Measurements from ENCODE around the gene LAMA1.
A peak's percentile ranks its signal among the peaks of the same experiment; 100 is the strongest.

Gene LAMA1

GRCh38 chr18:7038330-7038851, 79.2 kb downstream of the LAMA1 start:
- peak; percentile 81 for TF ChIP-seq CTCF (conservative IDR thresholded peaks at IDR 0.05; ENCODE audit: low read depth)
- DNase-seq (ENCODE audit: low spot score), result peak; percentile 85
- POLR2A ChIA-PET (ENCODE audit: low non-redundant PET), result no interaction called here
- CTCF ChIA-PET, result interaction anchor here (0.6 to 2.4 kb wide), 11 partner anchors 9 to 1355 kb away, joined by 3 to 12 read pairs (median 4); no protein-coding TSS in a partner anchor
- peak overlapping the region; percentile 89 for H3K27ac ChIP-seq

GRCh38 chr18:7037470-7037869, 80.1 kb downstream of the LAMA1 start:
- ChIA-PET POLR2A (ENCODE audit: low non-redundant PET) (no interaction called here), CTCF (interaction anchor here (1.2 to 2.4 kb wide), 4 partner anchors 8 to 140 kb away, joined by 3 to 12 read pairs (median 6); no protein-coding TSS in a partner anchor)
- H3K27ac ChIP-seq, result peak overlapping the region; percentile 89
- no peak for DNase-seq (ENCODE audit: low spot score)
- no peak for TF ChIP-seq CTCF (conservative IDR thresholded peaks at IDR 0.05; ENCODE audit: low read depth)

GRCh38 chr18:7035807-7036206, 81.8 kb downstream of the LAMA1 start:
- DNase-seq (ENCODE audit: low spot score), result no peak
- no peak overlapping the region for H3K27ac ChIP-seq
- ChIA-PET POLR2A (ENCODE audit: low non-redundant PET) (no interaction called here), CTCF (no interaction called here)
- TF ChIP-seq CTCF (conservative IDR thresholded peaks at IDR 0.05; ENCODE audit: low read depth), result no peak

GRCh38 chr18:7034924-7035323, 82.7 kb downstream of the LAMA1 start:
- POLR2A ChIA-PET (ENCODE audit: low non-redundant PET), result no interaction called here
- H3K27ac ChIP-seq, result no peak overlapping the region
- TF ChIP-seq CTCF (conservative IDR thresholded peaks at IDR 0.05; ENCODE audit: low read depth), result no peak
- CTCF ChIA-PET, result interaction anchor here (0.6 to 1.2 kb wide), 2 partner anchors 20 to 142 kb away, joined by 4 read pairs; no protein-coding TSS in a partner anchor
- DNase-seq (ENCODE audit: low spot score), result no peak

- no peak overlapping the region for H3K27ac ChIP-seq
- POLR2A ChIA-PET (ENCODE audit: low non-redundant PET), result no interaction called here
- no peak for DNase-seq (ENCODE audit: low spot score)
- no peak for TF ChIP-seq CTCF (conservative IDR thresholded peaks at IDR 0.05; ENCODE audit: low read depth)
- CTCF ChIA-PET, result no interaction called here
These were observed 85.1 kb downstream of the LAMA1 start for GRCh38 chr18:7032537-7032936.

GRCh38 chr18:7028625-7029024, 89.0 kb downstream of the LAMA1 start:
- ChIA-PET POLR2A (ENCODE audit: low non-redundant PET) (no interaction called here), CTCF (interaction anchor here (1.4 kb wide), 1 partner anchor 10 kb away, joined by 8 read pairs; no protein-coding TSS in a partner anchor)
- no peak for TF ChIP-seq CTCF (conservative IDR thresholded peaks at IDR 0.05; ENCODE audit: low read depth)
- no peak for DNase-seq (ENCODE audit: low spot score)
- no peak overlapping the region for H3K27ac ChIP-seq

Data from RWPE1 (cell line).